CD14-positive monocyte (primary cell): ENCODE measurements around the gene C1QL1. TPM values are rescaled to one million over a fixed set of nuclear protein-coding genes. Genes with fewer than 3 reads are reported as not detected.

ENCODE experiments used
- DNase-seq, 3 donors: peaks; one replicate each; pipeline ENCODE4 v3.0.0-alpha.2; 2011 to 2022
- H2AFZ ChIP-seq: 2 replicates; pipeline ENCODE4 v1.6.0; 2012; ENCODE audit warnings: mild to moderate bottlenecking, low read depth, low read length, inconsistent platforms; ENCODE audit not compliant: insufficient read depth, poor library complexity, severe bottlenecking
- H3K27ac ChIP-seq, 2 donors: 1 replicate in 1 of 2; 2 replicates in 1 of 2; pipeline ENCODE4 v1.5.1; 2012 to 2013; ENCODE audit warnings: low read length in 2 of 2, control low read depth in 1 of 2, inconsistent platforms in 1 of 2, low read depth in 1 of 2, mild to moderate bottlenecking in 1 of 2
- H3K27me3 ChIP-seq, 2 donors: one replicate each; pipeline versions ENCODE4 v1.6.0 to v1.6.1; 2011 to 2013; ENCODE audit warnings: low read length in 2 of 2; ENCODE audit not compliant: control insufficient read depth in 2 of 2, insufficient read depth in 2 of 2
- H3K36me3 ChIP-seq, 2 donors: replicated peaks in 1 of 2; 1 replicate in 1 of 2; 2 replicates in 1 of 2; pipeline versions ENCODE4 v1.5.1 to v1.6.1; 2012 to 2013; ENCODE audit warnings: low read length in 2 of 2, control low read depth in 1 of 2, inconsistent platforms in 1 of 2, mild to moderate bottlenecking in 1 of 2; ENCODE audit not compliant: insufficient read depth in 2 of 2, control insufficient read depth in 1 of 2
- H3K4me1 ChIP-seq, 2 donors: 1 replicate in 1 of 2; 2 replicates in 1 of 2; pipeline versions ENCODE4 v1.5.1 to v1.6.1; 2012 to 2013; ENCODE audit warnings: low read length in 2 of 2, control low read depth in 1 of 2, inconsistent platforms in 1 of 2, mild to moderate bottlenecking in 1 of 2, moderate library complexity in 1 of 2; ENCODE audit not compliant: insufficient read depth in 2 of 2, control insufficient read depth in 1 of 2
- H3K4me2 ChIP-seq: replicated peaks from 2 replicates; pipeline ENCODE3; 2012; ENCODE audit warnings: low read length, moderate library complexity, mild to moderate bottlenecking; ENCODE audit not compliant: poor library complexity, severe bottlenecking; ENCODE audit errors: extremely low read depth
- H3K4me3 ChIP-seq, 3 experiments: fragments of 200-600 bp in 1 of 3; sonication (generic) in 1 of 3; replicated peaks in 1 of 3; 1 replicate in 2 of 3; 2 replicates in 1 of 3; pipeline ENCODE4 v1.5.1; 2011 to 2013; ENCODE audit warnings: low read length in 3 of 3, mild to moderate bottlenecking in 3 of 3, control low read depth in 2 of 3, low read depth in 2 of 3, inconsistent platforms in 1 of 3, moderate library complexity in 1 of 3
- H3K79me2 ChIP-seq: 2 replicates; pipeline ENCODE4 v1.6.0; 2012; ENCODE audit warnings: mild to moderate bottlenecking, control low read depth, inconsistent platforms, low read length, moderate library complexity; ENCODE audit not compliant: insufficient read depth
- H3K9ac ChIP-seq: 2 replicates; pipeline ENCODE4 v1.6.0; 2017; ENCODE audit warnings: low read length, mild to moderate bottlenecking; ENCODE audit not compliant: insufficient read depth, poor library complexity, severe bottlenecking
- H3K9me3 ChIP-seq, 2 donors: replicated peaks in 1 of 2; 1 replicate in 1 of 2; 2 replicates in 1 of 2; pipeline versions ENCODE4 v1.5.1 to v1.6.1; 2012 to 2013; ENCODE audit warnings: low read length in 2 of 2, control low read depth in 1 of 2; ENCODE audit not compliant: control insufficient read depth in 1 of 2, insufficient read depth in 1 of 2
- H4K20me1 ChIP-seq: 2 replicates; pipeline ENCODE4 v1.6.0; 2012; ENCODE audit warnings: mild to moderate bottlenecking, low read length, control low read depth, moderate library complexity; ENCODE audit not compliant: insufficient read depth
- H3K27ac Mint-ChIP-seq, 7 donors: one replicate each; pipeline ENCODE4 v1.8.0; 2020; ENCODE audit warnings: mild to moderate bottlenecking in 7 of 7, mixed read lengths in 7 of 7, moderate library complexity in 6 of 7, inconsistent platforms in 2 of 7
- H3K27me3 Mint-ChIP-seq, 3 donors: one replicate each; pipeline ENCODE4 v1.8.0; 2021 to 2022; ENCODE audit warnings: low read depth in 3 of 3, mild to moderate bottlenecking in 3 of 3, mixed read lengths in 3 of 3, moderate library complexity in 3 of 3, inconsistent platforms in 1 of 3
- H3K36me3 Mint-ChIP-seq, 2 donors: one replicate each; pipeline ENCODE4 v1.8.0; 2020; ENCODE audit warnings: mixed read lengths in 2 of 2, inconsistent platforms in 1 of 2, mild to moderate bottlenecking in 1 of 2
- H3K4me1 Mint-ChIP-seq: one replicate; pipeline ENCODE4 v1.8.0; 2020; ENCODE audit warnings: mild to moderate bottlenecking, mixed read lengths
- H3K4me3 Mint-ChIP-seq, 2 donors: one replicate each; pipeline ENCODE4 v1.8.0; 2020; ENCODE audit warnings: mild to moderate bottlenecking in 2 of 2, mixed read lengths in 2 of 2, moderate library complexity in 1 of 2
- H3K9me3 Mint-ChIP-seq, 7 donors: one replicate each; pipeline ENCODE4 v1.8.0; 2020 to 2022; ENCODE audit warnings: mixed read lengths in 7 of 7, mild to moderate bottlenecking in 6 of 7, moderate library complexity in 6 of 7, inconsistent platforms in 2 of 7
- WGBS: methylation state at CpG from one replicate; pipeline ENCODE4 v1.1.5; 2013; ENCODE audit warnings: missing lambda C conversion rate; ENCODE audit not compliant: insufficient coverage; 5-methylcytosine and 5-hydroxymethylcytosine counted together
- intact Hi-C, 2 donors: fragments of 100-400 bp; cut with micrococcal nuclease; formaldehyde crosslinking; loops; one replicate each; pipeline versions ENCODE4 v1.15.0 to v1.15.1; 2023
- polyA plus RNA-seq, 3 donors: library from polyadenylated mRNA; depleted of rRNA in 1 of 3; unstranded in 2 of 3; stranded (reverse) in 1 of 3; fragments of 300-500 nt in 2 of 3; fragments of >200 nt in 1 of 3; fragmentation: Illumina TruSeq in 2 of 3; gene quantifications; 1 replicate in 2 of 3; 2 replicates in 1 of 3; pipeline ENCODE4 v1.2.3, GENCODE V29; 2012 to 2021
- TF ChIP-seq, protein P1 (sequence below): fragments of 200-600 bp; IDR thresholded peaks from one replicate; pipeline ENCODE4 v1.8.0; 2022; ENCODE audit warnings: antibody characterized with exemption, mild to moderate bottlenecking

Gene C1QL1
- polyA plus RNA-seq, 3 donors = not detected

DNA sequence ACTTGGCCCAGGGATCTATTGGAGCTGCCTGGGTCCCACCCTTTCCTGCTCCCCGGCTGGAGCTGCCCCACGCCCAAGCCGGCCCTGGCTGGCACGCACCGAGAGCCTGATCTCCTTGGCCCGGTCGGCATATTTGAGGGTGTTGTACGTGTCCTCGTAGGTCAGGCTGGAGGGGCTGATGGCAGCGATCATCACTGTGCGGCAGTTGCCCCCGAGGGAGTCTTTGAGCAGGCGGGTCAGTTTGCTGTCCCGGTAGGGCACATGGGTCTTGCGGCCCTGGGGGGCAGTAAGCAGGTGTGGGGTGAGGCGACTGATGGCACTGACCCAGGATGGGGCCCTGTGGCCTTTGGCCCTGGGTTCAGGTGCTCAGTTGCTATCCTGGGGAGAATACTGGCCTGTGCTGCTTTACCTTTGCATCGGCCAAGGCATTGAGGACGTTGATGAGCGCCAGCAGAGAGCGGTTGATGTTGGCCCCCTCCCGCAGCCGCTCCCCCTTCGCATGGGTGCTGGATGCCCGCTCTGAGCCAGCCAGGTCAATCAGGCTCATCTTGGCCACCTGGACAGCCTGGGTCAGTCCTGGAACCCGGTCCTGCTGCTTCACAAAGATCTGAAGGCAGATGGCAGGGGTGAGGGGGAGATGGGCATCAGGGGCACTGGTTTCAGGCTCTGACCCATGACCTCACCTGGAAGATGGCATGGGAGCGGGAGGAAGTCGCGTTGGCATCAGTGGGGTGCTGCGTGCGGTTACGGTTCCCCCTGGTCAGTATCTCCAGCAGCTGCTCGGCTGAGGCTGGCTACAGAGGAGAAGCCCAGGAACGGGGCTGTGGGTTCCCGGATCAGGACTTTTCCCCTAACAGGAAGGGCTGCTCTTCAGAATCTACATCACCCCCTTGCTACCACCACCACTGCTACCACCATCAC is 34.0 kb downstream of the C1QL1 start:
- H3K27ac Mint-ChIP-seq = peak overlapping the region in 3 of 7 donors; percentile 3 to 54 (median 42)

DNA sequence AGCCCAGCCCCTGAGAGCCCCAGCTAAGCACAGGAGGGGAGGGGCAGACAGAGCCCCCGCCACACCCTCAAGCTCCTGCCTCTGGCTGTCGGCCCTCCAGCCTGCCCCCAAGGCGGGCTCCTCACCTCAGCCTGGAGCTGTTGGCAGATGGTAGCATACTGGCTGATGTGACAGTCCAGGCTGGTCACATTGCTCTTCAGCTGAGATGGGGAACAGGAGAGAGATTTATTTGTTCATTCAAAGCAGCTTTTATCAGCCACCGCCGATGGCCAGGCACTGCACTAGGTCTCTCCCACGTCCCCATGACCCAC is 35.4 kb downstream of the C1QL1 start:
- Histone ChIP-seq H4K20me1 (no peaks in the 10 kb centered on the region), H2AFZ (no peak overlapping the region), H3K27ac (no peak overlapping the region), H3K4me3 (no peak overlapping the region), H3K9me3 (no peaks in the 10 kb centered on the region), H3K36me3 (peaks cover 82 to 85% of the 10 kb centered on the region in 2 donors), H3K9ac (no peak overlapping the region), H3K4me2 (no peak overlapping the region), H3K79me2 (peaks cover 25% of the 10 kb centered on the region), H3K27me3 (no peaks in the 10 kb centered on the region), H3K4me1 (no peaks in the 10 kb centered on the region)
- Mint-ChIP-seq H3K36me3 (peaks cover 73 to 84% of the 10 kb centered on the region in 2 donors), H3K4me1 (no peaks in the 10 kb centered on the region), H3K27ac (no peak overlapping the region), H3K9me3 (no peaks in the 10 kb centered on the region), H3K27me3 (no peaks in the 10 kb centered on the region), H3K4me3 (no peak overlapping the region)
- intact Hi-C loops = no loop called here
- WGBS = 100% methylated on average over 3 of the region's 6 CpGs
- TF ChIP-seq, protein P1, sequence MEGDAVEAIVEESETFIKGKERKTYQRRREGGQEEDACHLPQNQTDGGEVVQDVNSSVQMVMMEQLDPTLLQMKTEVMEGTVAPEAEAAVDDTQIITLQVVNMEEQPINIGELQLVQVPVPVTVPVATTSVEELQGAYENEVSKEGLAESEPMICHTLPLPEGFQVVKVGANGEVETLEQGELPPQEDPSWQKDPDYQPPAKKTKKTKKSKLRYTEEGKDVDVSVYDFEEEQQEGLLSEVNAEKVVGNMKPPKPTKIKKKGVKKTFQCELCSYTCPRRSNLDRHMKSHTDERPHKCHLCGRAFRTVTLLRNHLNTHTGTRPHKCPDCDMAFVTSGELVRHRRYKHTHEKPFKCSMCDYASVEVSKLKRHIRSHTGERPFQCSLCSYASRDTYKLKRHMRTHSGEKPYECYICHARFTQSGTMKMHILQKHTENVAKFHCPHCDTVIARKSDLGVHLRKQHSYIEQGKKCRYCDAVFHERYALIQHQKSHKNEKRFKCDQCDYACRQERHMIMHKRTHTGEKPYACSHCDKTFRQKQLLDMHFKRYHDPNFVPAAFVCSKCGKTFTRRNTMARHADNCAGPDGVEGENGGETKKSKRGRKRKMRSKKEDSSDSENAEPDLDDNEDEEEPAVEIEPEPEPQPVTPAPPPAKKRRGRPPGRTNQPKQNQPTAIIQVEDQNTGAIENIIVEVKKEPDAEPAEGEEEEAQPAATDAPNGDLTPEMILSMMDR = no peak
- DNase-seq = no peak

More for the DNA sequence above, 34.0 kb downstream of the C1QL1 start:
- Histone ChIP-seq H3K4me2 (no peak overlapping the region), H3K27ac (no peak overlapping the region), H3K36me3 (peaks cover 70 to 80% of the 10 kb centered on the region in 2 donors), H3K4me1 (no peaks in the 10 kb centered on the region), H3K9me3 (no peaks in the 10 kb centered on the region), H3K9ac (no peak overlapping the region), H2AFZ (no peak overlapping the region), H3K27me3 (no peaks in the 10 kb centered on the region), H3K79me2 (peaks cover 38% of the 10 kb centered on the region), H4K20me1 (no peaks in the 10 kb centered on the region), H3K4me3 (no peak overlapping the region)
- no peak overlapping the region for H3K4me3 Mint-ChIP-seq
- intact Hi-C loops = no loop called here
- peaks cover 67 to 84% of the 10 kb centered on the region in 2 donors for H3K36me3 Mint-ChIP-seq
- H3K27me3 Mint-ChIP-seq = no peaks in the 10 kb centered on the region
- no peaks in the 10 kb centered on the region for H3K4me1 Mint-ChIP-seq
- TF ChIP-seq, protein P1 = no peak
- no peak for DNase-seq
- WGBS = 94% methylated on average over 32 of the region's 34 CpGs
- peaks cover 0 to 5% (median 2%) of the 10 kb centered on the region in 7 donors for H3K9me3 Mint-ChIP-seq
